Measurements from ENCODE around the gene FAM174B. TPM values are rescaled to one million over a fixed set of nuclear protein-coding genes. Genes with fewer than 3 reads are reported as not detected.

Gene FAM174B
- total and polyA plus RNA-seq, 8 donors = 14.6 to 54.0 (median 31.0) TPM

DNA sequence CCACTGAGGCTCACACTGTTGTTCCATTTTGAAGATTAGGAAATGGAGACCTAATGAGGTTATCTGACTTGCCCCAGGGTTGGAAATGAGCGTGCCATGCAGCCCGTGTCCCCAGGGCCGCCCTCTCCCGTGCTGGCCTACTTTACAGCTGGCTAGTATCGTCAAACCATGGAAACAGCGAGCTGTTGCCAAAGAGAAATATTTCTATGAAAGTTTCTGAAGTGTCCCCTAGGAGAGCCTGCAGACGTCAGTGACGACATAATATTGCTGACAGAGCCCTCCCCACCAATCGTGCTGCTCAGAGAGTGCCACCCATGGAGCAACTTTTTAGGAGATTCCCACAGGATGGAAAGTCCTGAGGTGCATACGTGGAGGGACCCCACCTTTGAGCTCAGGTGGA, 11.2 kb upstream of the FAM174B start:
- peak; percentile 48 to 81 for DNase-seq
- intact Hi-C loops (cut with DNase I; ENCODE audit: low total_unique reads) = no loop called here
- Histone ChIP-seq H3K4me1 (peaks cover 31 to 45% (median 38%) of the 10 kb centered on the region in 4 donors), H3K4me3 (no peak overlapping the region), H3K27me3 (no peaks in the 10 kb centered on the region), H3K36me3 (no peaks in the 10 kb centered on the region), H3K9me3 (no peaks in the 10 kb centered on the region), H3K27ac (peak overlapping the region; percentile 40 to 89 (median 63))
- 23 to 43% (median 25%) methylated on average over 9 to 10 of the region's 10 CpGs for WGBS, 5 donors
- TF ChIP-seq POLR2AphosphoS5 (IDR thresholded peaks at IDR 0.05) = peak in 2 of 3 donors; percentile 33 to 87
- no peak for TF ChIP-seq POLR2A (IDR thresholded peaks at IDR 0.05)
- TF ChIP-seq, protein P1, sequence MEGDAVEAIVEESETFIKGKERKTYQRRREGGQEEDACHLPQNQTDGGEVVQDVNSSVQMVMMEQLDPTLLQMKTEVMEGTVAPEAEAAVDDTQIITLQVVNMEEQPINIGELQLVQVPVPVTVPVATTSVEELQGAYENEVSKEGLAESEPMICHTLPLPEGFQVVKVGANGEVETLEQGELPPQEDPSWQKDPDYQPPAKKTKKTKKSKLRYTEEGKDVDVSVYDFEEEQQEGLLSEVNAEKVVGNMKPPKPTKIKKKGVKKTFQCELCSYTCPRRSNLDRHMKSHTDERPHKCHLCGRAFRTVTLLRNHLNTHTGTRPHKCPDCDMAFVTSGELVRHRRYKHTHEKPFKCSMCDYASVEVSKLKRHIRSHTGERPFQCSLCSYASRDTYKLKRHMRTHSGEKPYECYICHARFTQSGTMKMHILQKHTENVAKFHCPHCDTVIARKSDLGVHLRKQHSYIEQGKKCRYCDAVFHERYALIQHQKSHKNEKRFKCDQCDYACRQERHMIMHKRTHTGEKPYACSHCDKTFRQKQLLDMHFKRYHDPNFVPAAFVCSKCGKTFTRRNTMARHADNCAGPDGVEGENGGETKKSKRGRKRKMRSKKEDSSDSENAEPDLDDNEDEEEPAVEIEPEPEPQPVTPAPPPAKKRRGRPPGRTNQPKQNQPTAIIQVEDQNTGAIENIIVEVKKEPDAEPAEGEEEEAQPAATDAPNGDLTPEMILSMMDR (IDR thresholded peaks at IDR 0.05) = no peak
- TF ChIP-seq EP300 (IDR thresholded peaks at IDR 0.05) = peak; percentile 10

DNA sequence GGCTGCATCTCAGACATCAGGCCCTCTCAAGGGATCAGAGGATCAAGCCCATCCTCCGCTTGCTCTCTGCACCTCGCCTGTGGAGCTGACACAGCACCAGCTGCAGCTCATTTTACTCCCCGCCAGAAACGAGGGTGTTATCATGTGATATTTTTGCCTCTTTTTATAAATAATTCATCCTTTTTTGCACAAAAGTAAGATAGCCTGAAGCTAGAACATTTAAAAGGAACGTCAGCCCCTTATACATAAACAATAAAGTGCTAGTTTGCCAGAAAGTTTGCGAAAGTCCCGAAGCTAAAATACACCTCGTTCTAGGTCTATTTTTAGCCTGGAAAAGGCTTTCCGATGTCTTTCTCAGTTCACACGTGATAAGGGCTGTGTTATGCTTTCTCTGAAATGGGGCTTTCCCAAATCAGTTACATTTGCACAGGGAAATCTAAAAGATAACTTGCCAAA, 9.6 kb upstream of the FAM174B start:
- peak; percentile 43 for TF ChIP-seq EP300 (IDR thresholded peaks at IDR 0.05)
- TF ChIP-seq POLR2A (IDR thresholded peaks at IDR 0.05) = no peak
- TF ChIP-seq POLR2AphosphoS5 (IDR thresholded peaks at IDR 0.05) = peak; percentile 29 to 87 (median 72)
- TF ChIP-seq, protein P1 (IDR thresholded peaks at IDR 0.05) = no peak
- WGBS, 5 donors = 4 to 16% (median 8%) methylated on average over 10 of the region's 10 CpGs
- Histone ChIP-seq H3K4me1 (peaks cover 31 to 46% (median 38%) of the 10 kb centered on the region in 4 donors), H3K27me3 (no peaks in the 10 kb centered on the region), H3K36me3 (no peaks in the 10 kb centered on the region), H3K27ac (peak overlapping the region; percentile 50 to 89 (median 69)), H3K4me3 (no peak overlapping the region), H3K9me3 (no peaks in the 10 kb centered on the region)
- intact Hi-C loops (cut with DNase I; ENCODE audit: low total_unique reads) = no loop called here
- peak in 1 of 2 donors; percentile 80 for DNase-seq

DNA sequence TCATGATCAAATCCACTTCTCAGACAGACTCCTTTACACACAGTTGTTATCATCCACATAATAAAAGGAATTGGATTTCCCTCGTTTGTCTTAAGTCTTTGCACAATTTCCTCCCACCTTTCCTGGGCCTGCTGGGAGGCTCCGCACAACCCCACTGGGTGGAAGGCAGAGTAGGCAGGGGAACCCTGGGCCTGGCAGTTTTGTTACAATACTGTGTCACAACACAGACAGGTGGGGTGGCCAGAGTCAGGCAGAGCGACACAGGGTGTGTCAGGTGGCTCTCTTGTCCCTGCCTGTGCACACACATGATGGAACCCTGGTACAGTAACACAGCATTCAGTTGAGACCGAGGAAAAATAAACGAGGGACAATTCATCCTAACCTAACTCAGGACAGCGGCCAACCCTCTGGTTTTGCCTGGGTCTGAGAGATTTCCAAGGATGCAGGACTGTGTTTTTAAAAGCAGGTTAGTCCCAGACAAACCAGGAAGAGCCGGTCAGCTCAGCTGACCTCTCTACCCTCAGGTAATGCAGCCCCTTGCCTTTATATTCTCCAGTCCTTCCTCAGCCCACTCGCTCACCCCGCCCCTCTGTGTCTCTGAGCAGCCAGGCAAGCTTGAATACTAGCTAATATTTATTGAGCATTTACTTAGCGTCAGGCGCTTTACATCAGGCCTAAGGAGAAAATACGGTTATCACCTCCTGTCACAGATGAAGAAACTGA, 8.8 kb upstream of the FAM174B start:
- H3K4me3 ChIP-seq = no peak overlapping the region
- H3K9me3 ChIP-seq = no peaks in the 10 kb centered on the region
- TF ChIP-seq, protein P1 (IDR thresholded peaks at IDR 0.05) = no peak
- no peak for TF ChIP-seq EP300 (IDR thresholded peaks at IDR 0.05)
- no peak for TF ChIP-seq POLR2AphosphoS5 (IDR thresholded peaks at IDR 0.05)
- TF ChIP-seq POLR2A (IDR thresholded peaks at IDR 0.05) = no peak
- H3K4me1 ChIP-seq = peaks cover 31 to 46% (median 38%) of the 10 kb centered on the region in 4 donors
- intact Hi-C loops (cut with DNase I; ENCODE audit: low total_unique reads) = no loop called here
- peak overlapping the region in 4 of 5 donors; percentile 50 to 89 (median 68) for H3K27ac ChIP-seq
- H3K27me3 ChIP-seq = no peaks in the 10 kb centered on the region
- no peaks in the 10 kb centered on the region for H3K36me3 ChIP-seq
- WGBS, 5 donors = 69 to 80% (median 73%) methylated on average over 12 of the region's 12 CpGs
- no peak for DNase-seq

DNA sequence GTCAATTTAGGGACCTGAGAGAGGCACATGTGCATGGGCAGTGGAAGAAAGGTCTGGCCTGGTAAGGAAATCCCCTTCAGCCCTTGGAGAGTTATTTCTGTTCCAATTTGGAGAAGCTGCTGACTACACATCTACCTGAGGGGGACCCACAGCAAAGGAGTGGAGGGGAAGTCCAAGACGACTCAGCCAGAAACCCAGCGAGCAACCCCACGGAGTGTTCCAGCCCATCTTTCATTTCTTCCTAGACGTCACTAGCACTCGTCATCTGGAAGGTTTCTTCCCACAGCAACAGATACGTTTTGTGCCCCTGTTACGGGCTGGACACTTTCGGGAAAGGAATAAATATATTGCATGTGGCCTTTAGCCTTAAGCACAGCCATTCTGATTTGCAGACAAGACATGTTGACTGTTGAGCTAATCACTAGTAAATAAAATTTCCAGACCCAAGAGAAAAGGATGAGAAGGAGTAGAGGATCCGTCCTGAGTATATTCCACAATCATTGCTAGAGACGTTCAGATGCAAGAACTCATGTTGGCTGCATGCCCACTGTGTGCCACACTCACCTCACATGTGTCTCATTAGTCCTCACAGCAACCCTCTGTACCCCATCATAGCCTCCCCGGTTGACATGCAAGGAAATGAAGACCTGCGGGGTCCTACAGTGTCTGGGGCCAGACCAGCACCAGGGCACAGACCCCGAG, 7.8 kb upstream of the FAM174B start:
- H3K4me1 ChIP-seq = peaks cover 31 to 46% (median 38%) of the 10 kb centered on the region in 4 donors
- intact Hi-C loops (cut with DNase I; ENCODE audit: low total_unique reads) = no loop called here
- no peak for TF ChIP-seq POLR2AphosphoS5 (IDR thresholded peaks at IDR 0.05)
- TF ChIP-seq, protein P1 (IDR thresholded peaks at IDR 0.05) = no peak
- TF ChIP-seq POLR2A (IDR thresholded peaks at IDR 0.05) = no peak
- TF ChIP-seq EP300 (IDR thresholded peaks at IDR 0.05) = no peak
- no peaks in the 10 kb centered on the region for H3K9me3 ChIP-seq
- H3K27me3 ChIP-seq = no peaks in the 10 kb centered on the region
- no peak overlapping the region for H3K4me3 ChIP-seq
- no peak for DNase-seq
- H3K27ac ChIP-seq = peak overlapping the region in 1 of 5 donors; percentile 89
- no peaks in the 10 kb centered on the region for H3K36me3 ChIP-seq
- 77 to 87% (median 84%) methylated on average over 13 of the region's 13 CpGs for WGBS, 5 donors

Measured in stomach (tissue), 9 donors.